ENCODE measurements around the gene ABLIM1. TPM values are rescaled to one million over a fixed set of nuclear protein-coding genes. Genes with fewer than 3 reads are reported as not detected.

The ABLIM1 gene
- total RNA-seq, 1 experiment from 2014 or later: 274 TPM

- in situ Hi-C loops (cut with HindIII; ENCODE audit: low pct_unique_long_range_greater_than_20kb, low sequenced_read_pairs) (no loop called here), intact Hi-C loops (cut with micrococcal nuclease; ENCODE audit: unreplicated experiment) (no loop called here)
- TF ChIP-seq POLR2AphosphoS5 (IDR thresholded peaks at IDR 0.05; ENCODE audit: low read depth, low read length) (no peak), CTCF (IDR thresholded peaks at IDR 0.05) (no peak), REST (IDR thresholded peaks at IDR 0.05; ENCODE audit: insufficient read depth in 1 of 2, low read depth in 2 of 2, low read length in 1 of 2) (no peak), TCF7L2 (IDR thresholded peaks at IDR 0.05; ENCODE audit: low read depth, low read length) (no peak), SIN3A (IDR thresholded peaks at IDR 0.05; ENCODE audit: borderline replicate concordance, insufficient read depth, low read depth, low read length) (no peak)
- ChIA-PET POLR2A (interaction anchor here (0.6 kb wide), 1 partner anchor 432 kb away, joined by 3 read pairs; no protein-coding TSS in a partner anchor), CTCF (interaction anchor here (0.6 kb wide), 1 partner anchor 199 kb away, joined by 3 read pairs; no protein-coding TSS in a partner anchor)
- no peak overlapping the region for H3K4me3 ChIP-seq (ENCODE audit: low read depth in 2 of 2, low read length in 2 of 2)
- BruUV-seq (replicated peaks): no TSS peak
- peaks cover 5% of the 10 kb centered on the region for H3K4me1 ChIP-seq (ENCODE audit: control insufficient read depth, insufficient read depth, low read length)
- ATAC-seq (no peak), DNase-seq (ENCODE audit: low read depth, low spot score) (no peak)
- H3K36me3 ChIP-seq (ENCODE audit: control insufficient read depth, insufficient read depth, low read length): 0 out of 2 replicates have a peak, but pooled peaks cover 2% of the 10 kb centered on the region
- H3K27me3 ChIP-seq (ENCODE audit: control insufficient read depth, insufficient read depth, low read length): no peaks in the 10 kb centered on the region
- H3K27ac ChIP-seq (ENCODE audit: low read length): no peak overlapping the region
- H3K9me3 ChIP-seq (ENCODE audit: control insufficient read depth, insufficient read depth, low read depth, low read length): no peaks in the 10 kb centered on the region
Observed at GRCh38 chr10:114513381-114513792, 144.7 kb downstream of the ABLIM1 start.

- Histone ChIP-seq H3K4me1 (ENCODE audit: control insufficient read depth, insufficient read depth, low read length) (peaks cover 12% of the 10 kb centered on the region; the same call in 1 of the 2 replicates), H3K9me3 (ENCODE audit: control insufficient read depth, insufficient read depth, low read depth, low read length) (no peaks in the 10 kb centered on the region), H3K36me3 (ENCODE audit: control insufficient read depth, insufficient read depth, low read length) (no peaks in the 10 kb centered on the region), H3K27me3 (ENCODE audit: control insufficient read depth, insufficient read depth, low read length) (no peaks in the 10 kb centered on the region), H3K4me3 (ENCODE audit: low read depth in 2 of 2, low read length in 2 of 2) (no peak overlapping the region), H3K27ac (ENCODE audit: low read length) (no peak overlapping the region)
- CTCF ChIA-PET: no interaction called here
- DNase-seq (ENCODE audit: low read depth, low spot score): no peak
- POLR2A ChIA-PET: interaction anchor here (0.6 kb wide), 1 partner anchor 151 kb away, joined by 3 read pairs; no protein-coding TSS in a partner anchor
- intact Hi-C loops (cut with micrococcal nuclease; ENCODE audit: unreplicated experiment) (no loop called here), in situ Hi-C loops (cut with HindIII; ENCODE audit: low pct_unique_long_range_greater_than_20kb, low sequenced_read_pairs) (no loop called here)
- ATAC-seq: no peak
- TF ChIP-seq POLR2AphosphoS5 (IDR thresholded peaks at IDR 0.05; ENCODE audit: low read depth, low read length): no peak
- no peak for TF ChIP-seq TCF7L2 (IDR thresholded peaks at IDR 0.05; ENCODE audit: low read depth, low read length)
- TF ChIP-seq CTCF (IDR thresholded peaks at IDR 0.05): no peak
- no peak for TF ChIP-seq REST (IDR thresholded peaks at IDR 0.05; ENCODE audit: insufficient read depth in 1 of 2, low read depth in 2 of 2, low read length in 1 of 2)
- TF ChIP-seq SIN3A (IDR thresholded peaks at IDR 0.05; ENCODE audit: borderline replicate concordance, insufficient read depth, low read depth, low read length): no peak
- no TSS peak for BruUV-seq (replicated peaks)
Observed at GRCh38 chr10:114511881-114512280, 146.2 kb downstream of the ABLIM1 start.

Measured in Panc1 (cell line).